GM19324 (cell line): ENCODE measurements around the gene SCGB1D4.

Experiments used
- ATAC-seq: cut with Tn5 transposase; IDR thresholded peaks from one replicate; pipeline ENCODE4 v1.9.1; 2021; ENCODE audit warnings: mild to moderate bottlenecking, moderate library complexity; ENCODE audit not compliant: unreplicated experiment, low FRiP score

Gene SCGB1D4

GRCh38 chr11:62295504-62295903 is 3.4 kb downstream of the SCGB1D4 start:
- no peak for ATAC-seq

DNA sequence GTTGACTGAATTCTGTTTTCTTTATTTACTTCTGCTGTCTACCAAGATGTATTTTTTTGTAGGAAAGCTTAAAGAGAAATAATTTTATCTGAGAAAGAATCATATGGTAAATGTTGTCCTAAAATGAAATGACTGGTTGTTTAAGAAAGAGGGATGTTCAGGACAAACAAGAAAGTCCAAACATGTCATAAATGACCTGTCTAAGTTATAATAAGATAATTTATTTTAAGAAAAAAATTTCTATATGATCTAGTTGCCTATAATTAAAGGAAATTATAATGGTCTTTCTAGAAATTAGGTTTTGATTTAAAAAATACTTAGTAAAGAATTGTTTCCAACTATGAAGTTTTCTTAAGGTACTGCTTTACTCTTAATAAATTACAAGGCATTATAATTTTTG is 18.4 kb downstream of the SCGB1D4 start:
- no peak for ATAC-seq

DNA sequence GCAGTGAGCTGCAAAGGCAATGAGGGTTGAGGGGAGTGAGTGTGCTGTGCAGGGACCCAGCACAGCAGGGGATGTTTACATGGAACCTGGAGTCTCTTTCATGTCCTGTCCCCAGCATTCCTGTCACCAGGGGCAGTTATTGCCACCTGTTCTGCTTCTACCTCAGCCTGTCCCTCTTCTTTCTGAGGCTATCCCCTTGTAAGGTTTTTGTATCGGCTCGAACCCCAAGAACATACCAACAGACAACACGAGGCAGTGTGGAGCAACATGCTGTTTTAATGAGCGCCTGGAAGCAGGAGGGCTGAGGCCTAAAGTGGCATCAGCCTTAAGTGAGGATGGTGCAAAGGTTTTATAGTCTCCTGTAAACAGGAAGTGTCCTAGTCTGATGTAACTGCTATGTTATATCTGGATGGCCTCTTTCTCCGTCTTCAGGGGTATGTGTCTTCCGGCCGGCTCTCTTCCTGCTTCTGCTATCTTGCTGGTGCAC is 25.0 kb downstream of the SCGB1D4 start:
- no peak for ATAC-seq

DNA sequence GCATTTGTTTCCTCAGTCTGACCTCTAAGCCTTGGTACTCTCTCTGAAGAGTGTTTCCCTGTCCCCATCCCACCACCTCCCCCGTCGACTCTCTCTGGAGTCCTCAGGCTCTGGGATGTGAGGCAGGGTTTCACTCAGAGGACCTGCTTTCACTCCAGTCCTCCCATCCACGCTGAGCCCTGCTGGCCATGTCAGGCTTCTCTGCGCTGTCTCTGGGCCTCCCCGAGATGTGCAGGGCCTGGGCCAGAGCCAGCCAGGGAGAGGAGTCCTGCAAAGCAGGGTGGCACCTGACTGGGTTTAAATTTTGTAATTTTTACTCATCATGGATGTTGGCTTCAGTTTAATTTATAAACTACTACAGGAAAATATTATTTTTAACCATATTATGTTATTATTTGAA is 25.6 kb downstream of the SCGB1D4 start:
- ATAC-seq = no peak

DNA sequence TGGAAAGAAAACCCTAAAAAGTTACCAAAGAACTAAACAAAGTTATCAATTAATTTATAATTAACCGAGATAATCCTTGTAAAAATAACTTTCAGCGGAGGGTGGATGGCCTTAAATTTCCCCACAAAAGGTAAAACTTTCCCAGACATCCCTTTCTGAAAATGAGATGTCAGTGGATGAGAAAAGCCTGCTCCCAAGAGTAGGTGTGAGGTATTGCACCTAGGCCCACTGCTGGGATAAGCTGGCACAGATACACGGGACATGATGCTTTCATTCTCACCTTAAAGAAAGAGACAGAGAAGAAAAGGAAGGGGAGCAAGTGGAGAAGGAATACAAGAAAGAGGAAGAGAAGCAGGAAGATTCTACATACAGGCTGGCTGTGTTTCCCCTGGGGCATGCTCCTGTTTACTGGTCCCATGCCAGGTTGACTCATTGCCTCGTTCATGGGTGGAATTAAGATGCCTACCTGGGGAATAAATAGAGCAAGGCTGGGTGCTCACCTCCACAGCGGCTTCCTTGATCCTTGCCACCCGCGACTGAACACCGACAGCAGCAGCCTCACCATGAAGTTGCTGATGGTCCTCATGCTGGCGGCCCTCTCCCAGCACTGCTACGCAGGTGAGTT is 29.1 kb downstream of the SCGB1D4 start, which contains the start of gene SCGB2A2:
SCGB2A2 (plus strand) TSS at position 505 of the 625 bp plus-strand sequence; CDS start at position 564, 59 bp downstream.
- ATAC-seq = no peak

DNA sequence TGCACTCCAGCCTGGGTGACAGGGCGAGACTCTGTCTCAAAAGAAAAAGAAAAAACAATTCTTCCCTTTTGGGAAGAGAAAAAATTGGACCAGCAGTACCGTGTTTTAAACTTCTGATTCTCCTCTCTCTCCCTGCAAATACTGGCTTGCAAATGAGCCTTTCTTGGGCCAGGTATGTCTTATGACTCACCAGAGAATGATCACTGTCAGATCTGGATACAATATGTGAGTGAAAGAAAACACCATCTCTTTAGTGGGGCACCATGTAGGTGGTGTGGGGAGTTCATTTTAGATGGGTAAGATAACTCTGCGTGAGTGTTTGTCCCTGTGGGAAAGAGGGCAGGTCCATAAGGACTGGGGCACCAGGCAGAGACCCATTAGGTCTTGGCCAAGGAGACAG is 31.3 kb downstream of the SCGB1D4 start:
- ATAC-seq = no peak

- ATAC-seq = no peak
These were observed 31.8 kb downstream of the SCGB1D4 start for GRCh38 chr11:62267050-62267449.

GRCh38 chr11:62266558-62266957 is 32.3 kb downstream of the SCGB1D4 start:
- no peak for ATAC-seq

- no peak for ATAC-seq
These were observed 34.9 kb downstream of the SCGB1D4 start for GRCh38 chr11:62264004-62264403.

GRCh38 chr11:62260261-62260953 is 38.5 kb downstream of the SCGB1D4 start:
- ATAC-seq = no peak

- ATAC-seq = no peak
These were observed 42.6 kb downstream of the SCGB1D4 start for GRCh38 chr11:62256281-62256680.

- no peak for ATAC-seq
These were observed 44.8 kb downstream of the SCGB1D4 start for GRCh38 chr11:62253999-62254542.

DNA sequence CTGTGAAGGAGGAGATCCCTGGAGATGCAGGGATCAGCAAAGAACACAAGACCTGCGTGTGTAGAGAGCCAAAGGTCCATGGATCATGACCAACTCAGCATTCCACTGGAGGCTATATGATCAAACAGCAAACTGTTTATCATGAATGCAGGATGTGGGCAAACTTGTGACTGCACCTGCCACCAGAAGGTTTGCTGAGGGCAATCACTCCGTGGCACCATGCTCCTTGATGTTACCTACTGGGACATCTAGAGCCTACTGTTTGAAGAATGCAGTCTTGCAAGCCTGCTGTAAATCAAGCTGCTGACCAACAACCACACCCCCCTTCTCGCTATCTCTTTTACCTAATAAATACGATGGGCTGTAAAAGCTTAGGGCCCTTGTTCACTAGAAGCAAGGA is 47.2 kb downstream of the SCGB1D4 start:
- ATAC-seq = no peak
